GM21381 (cell line): ENCODE measurements around the gene KNTC1.
"Not testable (repeated sequence)": the region's sequence is repeated elsewhere in the genome, so short reads cannot be mapped to it uniquely, and the experiment has no call there.

ENCODE experiments used
- ATAC-seq: cut with Tn5 transposase; IDR thresholded peaks from one replicate; pipeline ENCODE4 v1.9.1; 2021; ENCODE audit warnings: mild to moderate bottlenecking, moderate library complexity; ENCODE audit not compliant: unreplicated experiment

Gene KNTC1

DNA sequence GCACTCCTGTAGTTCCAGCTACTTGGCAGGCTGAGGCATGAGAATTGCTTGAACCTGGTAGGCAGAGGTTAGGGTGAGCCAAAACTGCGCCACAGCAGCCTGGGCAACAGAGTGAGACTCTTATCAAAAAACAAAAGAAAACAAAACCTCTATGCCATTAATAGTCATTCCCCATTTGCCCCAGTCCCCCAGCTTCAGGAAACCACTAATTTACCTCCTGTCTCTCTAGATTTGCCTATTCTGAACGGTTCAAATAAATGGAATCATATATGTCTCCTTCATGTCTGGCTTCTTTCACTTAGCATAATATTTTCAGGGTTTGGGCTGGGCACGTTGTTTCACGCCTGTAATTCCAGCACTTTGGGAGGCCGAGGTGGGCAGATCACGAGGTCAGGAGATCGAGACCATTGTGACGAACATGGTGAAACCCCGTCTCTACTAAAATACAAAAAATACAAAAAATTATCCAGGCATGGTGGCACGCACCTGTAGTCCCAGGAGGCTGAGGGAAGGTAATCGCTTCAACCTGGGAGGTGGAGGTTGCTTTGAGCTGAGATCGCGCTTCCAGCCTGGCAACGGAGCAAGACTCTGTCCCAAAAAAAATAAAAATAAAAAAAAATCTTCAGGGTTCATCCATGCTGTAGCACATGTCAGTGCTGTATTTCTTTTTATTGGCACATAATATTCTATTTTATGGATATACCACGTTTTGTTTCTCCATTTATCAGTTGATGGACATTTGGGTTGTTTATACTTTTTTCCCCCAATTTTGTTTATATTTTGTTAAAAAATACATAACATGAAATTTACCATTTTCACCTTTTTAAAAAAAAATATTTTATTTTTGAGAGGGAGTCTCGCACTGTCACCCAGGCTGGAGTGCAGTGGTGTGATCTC lies 31.9 kb downstream of the KNTC1 start:
- no peak for ATAC-seq

DNA sequence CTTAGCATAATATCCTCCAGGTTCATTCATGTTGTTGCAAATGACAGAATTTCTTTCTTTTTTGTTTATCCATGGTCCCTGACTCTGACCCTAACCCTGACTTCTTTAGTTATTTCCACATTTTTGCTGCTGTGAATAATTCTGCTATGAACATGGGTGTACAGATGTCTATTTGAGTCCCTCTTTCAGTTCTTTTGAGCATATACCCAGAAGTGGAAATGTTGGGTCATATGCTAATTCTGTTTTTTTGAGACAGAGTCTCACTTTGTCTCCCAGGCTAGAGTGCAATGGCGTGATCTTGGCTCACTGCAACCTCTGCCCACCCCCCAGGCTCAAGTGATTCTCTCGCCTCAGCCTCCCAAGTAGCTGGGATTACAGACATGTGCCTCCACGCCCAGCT lies 33.1 kb downstream of the KNTC1 start:
- no peak for ATAC-seq

DNA sequence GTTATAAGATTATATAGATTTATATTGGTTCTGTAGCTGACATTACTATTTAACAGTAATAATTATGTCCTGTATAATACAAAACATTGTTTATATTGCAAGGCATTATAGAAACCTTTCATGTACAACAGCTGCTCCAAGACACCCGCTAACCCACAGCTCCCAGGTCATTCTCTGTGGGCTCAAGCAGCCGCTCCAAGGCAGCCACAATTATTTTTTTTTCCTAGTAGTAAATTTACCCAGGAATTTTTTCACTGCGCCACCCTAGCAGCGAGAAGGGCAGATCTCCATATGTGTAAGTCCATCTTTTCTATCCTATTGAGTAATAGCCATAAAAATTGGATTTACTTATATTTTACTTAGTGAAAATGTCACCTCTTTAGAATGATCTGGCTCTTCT lies 36.3 kb downstream of the KNTC1 start:
- ATAC-seq: no peak

DNA sequence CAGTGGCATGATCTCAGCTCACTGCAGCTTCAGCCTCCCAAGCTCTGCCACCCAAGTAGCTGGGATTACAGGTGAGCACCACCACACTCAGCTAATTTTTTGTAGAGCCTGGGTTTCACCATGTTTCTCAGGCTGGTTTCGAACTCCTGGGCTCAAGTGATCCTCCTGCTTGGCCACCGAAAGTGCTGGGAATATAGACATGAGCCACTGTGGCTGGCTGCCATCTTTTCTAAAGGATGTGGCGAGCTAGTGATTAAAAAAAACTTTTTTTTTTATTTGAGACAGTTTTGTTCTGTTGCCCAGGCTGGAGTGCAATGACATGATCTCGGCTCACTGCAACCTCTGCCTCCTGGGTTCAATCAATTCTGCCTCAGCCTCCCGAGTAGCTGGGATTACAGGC lies 39.8 kb downstream of the KNTC1 start:
- ATAC-seq: not testable (repeated sequence)

DNA sequence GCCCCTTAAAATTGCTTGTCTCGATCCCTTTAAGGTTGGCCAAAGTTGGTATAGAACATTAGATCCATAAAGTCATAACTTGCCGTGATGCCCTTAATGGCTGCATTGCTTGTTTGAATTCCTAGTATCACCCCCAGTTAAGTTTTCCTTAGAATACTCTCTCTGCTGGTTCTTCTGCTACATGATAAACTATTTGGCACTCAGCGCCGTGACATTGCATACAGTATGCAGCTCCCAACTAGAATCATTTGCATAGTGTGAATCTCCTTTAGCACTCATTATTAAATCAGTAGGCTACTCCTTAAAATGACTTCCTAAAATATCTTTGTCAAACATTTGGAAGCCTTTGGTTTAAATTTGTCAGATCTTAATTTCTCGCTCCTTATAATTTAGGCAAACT lies 42.2 kb downstream of the KNTC1 start:
- ATAC-seq: no peak

DNA sequence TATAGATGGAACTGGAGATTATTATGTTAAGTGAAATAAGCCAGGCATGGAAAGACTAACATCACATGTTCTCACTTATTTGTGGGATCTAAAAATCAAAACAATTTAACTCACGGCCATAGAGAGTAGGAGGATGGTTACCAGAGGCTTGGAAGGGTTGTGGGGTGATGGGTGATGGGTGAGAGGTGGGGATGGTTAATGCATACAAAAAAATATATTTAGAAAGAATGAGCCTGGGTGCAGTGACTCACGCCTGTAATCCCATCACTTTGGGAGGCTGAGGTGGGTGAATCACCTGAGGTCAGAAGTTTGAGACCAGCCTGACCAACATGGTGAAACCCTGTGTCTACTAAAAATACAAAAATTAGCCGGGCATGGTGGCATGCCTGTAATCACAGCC lies 43.0 kb downstream of the KNTC1 start:
- not testable (repeated sequence) for ATAC-seq

DNA sequence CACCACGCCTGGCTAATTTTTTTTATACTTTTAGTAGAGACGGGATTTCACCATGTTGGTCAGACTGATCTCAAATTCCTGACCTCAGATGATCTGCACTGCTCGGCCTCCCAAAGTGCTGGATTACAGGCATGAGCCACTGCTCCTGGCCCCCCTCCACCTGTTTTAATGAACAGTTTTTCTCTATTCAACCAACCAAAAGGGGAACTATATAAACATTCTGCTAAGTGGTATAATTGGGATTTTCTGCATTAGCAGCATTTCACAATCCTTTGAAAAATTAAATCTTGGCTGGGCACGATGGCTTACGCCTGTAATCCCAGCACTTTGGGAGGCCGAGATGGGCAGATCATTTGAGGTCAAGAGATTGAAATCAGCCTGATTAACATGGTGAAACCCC lies 44.8 kb downstream of the KNTC1 start:
- ATAC-seq: no peak

DNA sequence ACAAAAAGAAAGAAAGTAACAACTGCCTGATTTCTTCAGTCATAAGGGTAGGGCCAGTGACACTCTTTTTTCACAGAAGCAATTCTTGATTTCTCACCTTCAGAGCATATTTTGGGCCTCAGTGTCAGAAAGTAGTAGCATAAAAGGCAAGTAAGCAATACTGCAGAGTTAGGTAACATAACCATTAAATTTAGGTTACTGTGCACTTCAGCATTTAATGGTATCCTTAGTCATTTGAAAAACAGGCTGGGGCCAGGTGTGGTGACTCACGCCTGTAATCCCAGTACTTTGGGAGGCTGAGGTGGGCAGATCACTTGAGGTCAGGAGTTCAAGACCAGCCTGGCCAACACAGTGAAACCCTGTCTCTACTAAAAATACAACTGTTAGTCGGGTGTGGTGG lies 56.2 kb downstream of the KNTC1 start:
- not testable (repeated sequence) for ATAC-seq

DNA sequence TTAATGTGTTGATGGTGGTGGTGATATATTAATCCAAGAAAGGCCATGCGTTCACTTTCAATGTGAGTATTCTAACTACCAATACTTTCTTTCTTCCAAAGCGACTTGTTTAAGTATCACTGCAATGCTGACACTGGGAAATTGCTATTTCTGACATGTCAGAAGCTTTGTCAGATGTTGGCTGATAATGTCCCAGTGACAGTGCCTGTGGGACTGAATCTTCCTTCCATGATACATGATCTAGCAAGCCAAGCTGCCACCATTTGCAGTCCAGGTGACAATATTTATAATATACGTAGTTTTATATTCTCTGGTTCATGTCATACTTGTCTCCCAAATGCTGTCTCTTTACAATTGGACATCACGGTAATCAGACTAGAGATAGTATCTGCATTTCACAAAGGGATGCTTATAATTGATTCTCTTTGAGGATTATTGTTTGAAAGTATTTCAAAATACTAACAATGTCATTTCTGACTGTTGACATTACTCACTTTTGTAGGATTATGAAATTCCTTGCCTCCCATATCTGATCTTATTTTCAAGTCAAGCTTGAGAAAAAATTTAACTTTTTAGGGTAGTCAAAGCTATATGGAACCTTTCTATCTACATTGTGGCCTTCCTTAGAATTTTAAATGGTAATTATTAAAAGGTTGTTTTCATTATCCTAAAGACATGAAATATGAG lies 57.3 kb downstream of the KNTC1 start:
- no peak for ATAC-seq

DNA sequence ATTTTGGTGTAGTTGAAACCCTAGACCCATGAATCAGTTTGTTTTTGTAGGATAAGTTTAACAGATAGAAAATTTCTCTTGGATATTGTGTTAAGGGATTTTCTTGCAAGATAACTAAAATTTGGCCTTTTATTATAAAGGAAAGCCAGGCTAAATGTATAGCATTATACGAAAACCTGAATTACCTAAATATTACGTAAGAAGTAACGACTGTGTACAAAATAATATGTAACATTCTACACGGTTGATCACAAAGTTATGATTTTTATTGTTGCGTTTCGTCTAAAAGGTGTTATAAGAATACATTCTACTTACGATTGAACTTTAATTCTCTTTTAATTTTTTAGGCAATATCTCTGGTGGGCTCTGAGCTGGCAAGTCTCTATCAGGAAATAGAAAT lies 63.9 kb downstream of the KNTC1 start:
- ATAC-seq: no peak

DNA sequence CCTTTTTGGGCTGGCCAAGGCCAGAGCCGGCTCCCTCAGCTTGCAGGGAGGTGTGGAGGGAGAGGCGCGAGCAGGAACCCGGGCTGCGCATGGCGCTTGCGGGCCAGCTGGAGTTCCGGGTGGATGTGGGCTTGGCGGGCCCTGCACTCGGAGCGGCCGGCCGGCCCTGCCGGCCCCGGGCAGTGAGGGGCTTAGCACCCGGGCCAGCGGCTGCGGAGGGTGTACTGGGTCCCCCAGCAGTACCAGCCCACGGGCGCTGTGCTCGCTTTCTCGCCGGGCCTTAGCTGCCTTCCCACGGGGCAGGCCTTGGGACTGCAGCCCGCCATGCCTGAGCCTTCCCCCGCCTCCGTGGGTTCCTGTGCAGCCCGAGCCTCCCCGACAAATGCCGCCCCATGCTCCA lies 64.9 kb downstream of the KNTC1 start:
- ATAC-seq: not testable (repeated sequence)

DNA sequence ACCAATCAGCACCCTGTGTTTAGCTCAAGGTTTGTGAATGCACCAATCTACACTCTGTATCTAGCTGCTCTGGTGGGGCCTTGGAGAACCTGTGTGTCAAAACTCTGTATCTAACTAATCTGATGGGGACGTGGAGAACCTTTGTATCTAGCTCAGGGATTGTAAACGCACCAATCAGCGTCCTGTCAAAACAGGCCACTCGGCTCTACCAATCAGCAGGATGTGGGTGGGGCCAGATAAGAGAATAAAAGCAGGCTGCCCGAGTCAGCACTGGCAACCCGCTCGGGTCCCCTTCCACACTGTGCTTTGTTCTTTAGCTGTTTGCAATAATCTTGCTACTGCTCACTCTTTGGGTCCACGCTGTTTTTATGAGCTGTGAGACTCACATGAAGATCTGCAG lies 65.5 kb downstream of the KNTC1 start:
- ATAC-seq: not testable (repeated sequence)

DNA sequence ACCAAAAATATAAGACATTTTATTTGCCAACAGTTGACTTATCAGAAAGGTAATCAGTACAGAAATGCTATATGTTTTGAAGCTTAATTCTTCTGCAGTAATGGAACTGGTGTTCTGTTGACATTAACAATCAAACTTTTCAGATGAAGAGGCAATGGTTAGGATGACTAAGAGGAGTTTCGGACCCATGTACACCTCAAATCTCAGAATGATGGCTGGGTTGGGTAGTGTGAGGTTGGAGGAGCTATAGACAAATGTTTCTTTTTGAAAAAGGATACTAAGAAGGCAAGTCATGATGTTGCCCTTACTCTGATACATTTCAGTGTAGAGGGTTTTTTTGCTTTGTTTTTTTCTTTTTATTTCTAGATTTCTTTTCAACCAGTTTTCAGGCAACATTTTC lies 66.9 kb downstream of the KNTC1 start:
- no peak for ATAC-seq

DNA sequence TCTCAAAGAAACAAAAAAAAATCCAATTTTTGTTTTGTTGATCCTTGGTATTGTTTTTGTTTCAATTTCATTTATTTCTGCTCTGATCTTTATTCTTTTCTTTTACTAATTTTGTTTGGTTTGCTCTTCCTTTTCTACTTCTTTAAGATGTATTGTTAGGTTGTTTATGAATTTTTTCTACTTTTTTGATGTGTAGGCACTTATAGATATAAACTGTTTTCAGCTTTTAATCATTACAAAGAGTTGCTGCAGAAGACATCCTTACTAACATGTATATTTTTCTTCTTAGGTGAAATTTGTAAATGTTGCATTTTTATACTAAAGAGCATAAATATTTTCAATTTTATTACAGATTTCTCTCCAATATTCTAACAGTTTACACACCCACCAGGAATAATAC lies 69.8 kb downstream of the KNTC1 start:
- no peak for ATAC-seq

DNA sequence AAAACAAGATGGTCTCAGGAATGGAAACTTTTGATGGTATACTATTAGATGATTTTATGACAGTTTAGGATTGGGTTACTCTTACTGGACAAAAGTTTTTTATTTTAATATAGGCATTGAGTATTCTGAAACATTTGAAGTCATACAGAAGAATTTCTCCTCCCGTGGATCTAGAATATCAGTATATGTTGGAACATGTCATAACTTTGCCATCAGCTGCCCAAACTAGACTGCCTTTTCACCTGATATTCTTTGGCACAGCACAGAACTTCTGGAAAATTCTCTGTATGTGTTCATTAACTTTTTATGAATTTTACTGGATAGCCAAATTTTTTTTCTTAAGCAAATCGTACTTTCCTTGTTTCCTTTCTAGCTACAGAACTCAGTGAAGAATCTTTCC lies 75.4 kb downstream of the KNTC1 start:
- ATAC-seq: no peak

DNA sequence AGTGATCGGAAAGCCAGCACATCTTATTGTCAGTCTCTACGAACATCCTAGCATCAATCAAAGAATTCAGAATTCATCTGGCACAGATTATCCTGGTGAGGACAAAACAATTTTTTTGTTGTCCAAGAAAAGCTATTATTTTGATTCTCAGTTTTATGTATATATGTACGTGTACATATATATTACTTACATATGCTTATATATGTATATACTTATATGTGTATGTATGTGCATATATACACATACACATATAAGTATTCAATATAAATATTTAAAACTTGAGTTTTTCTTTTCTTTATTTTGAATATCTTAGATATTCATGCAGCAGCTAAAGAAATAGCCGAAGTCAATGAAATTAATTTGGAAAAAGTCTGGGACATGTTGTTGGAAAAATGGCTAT lies 77.9 kb downstream of the KNTC1 start:
- no peak for ATAC-seq

DNA sequence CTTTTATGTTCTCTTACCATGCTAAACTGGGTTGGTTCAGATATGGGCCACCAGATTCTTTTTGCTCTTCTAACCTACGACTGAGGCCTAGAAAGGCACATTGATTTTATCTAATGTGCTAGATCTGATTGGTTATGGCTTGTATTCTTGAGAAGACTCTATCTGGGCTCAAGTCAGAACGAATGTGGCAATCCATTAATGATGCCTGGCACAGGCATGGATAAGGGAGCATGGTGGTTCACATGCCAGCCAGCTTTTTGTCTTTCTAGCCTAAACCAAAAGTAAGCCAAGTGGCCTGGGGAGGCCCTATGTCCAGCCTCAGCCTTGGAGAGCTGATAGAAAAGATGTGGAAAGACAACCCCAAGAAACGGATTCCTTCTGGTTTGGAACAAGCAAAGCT lies 82.7 kb downstream of the KNTC1 start:
- ATAC-seq: no peak

DNA sequence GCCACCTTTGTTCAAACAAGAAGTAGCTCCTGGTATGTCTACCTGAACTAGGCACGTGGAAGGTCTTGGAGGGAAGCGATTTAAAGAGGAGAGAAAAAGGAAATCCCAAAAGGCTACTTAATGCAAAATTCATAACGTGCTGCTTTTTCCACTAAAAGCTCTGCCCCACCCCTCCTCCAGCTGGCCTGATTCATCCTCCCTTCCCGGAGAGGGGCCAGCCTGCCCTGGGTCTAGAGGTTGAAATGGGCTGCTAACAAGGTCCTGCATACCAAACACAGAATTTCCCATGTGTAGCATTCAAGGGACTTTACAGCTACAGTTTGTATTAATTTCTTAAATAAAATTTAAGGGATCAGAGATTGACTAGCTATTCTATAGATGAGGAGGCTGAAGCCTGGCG lies 83.2 kb downstream of the KNTC1 start:
- no peak for ATAC-seq

DNA sequence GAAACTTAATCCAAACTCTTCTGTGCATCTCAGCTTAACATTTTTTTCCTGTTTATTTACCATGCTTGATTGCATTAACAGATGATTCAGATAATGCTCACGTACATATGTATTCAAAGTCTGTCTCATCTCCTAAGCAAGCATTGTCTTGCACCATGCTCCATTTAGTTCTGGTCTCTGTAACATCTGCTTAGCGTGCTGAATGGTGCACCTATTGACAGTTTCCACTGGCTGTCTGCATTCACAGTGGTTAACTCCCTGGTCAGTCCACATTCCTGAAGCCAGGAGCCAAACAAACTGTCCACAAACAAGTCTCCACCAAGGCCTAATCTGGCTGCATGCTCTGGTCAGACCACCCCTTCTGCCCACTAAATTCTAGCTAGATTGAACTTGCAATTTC lies 83.9 kb downstream of the KNTC1 start:
- no peak for ATAC-seq

DNA sequence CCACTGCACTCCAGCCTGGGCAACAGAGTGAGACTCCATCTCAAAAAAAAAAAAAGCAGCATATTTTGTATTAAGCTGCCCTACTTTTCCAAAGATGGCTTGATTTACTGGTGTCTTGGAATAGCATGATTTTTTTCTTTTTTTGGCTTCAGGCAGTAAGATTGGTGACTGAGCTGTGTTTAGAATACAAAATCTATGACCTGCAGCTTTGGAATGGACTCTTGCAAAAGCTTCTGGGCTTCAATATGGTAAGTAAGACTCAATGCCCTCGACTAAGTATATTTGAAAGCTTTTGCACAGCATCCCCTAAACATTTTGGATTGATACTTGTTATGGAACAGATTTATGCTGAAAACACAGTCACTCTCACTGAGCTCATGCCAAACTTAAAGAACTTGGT lies 87.8 kb downstream of the KNTC1 start:
- no peak for ATAC-seq

DNA sequence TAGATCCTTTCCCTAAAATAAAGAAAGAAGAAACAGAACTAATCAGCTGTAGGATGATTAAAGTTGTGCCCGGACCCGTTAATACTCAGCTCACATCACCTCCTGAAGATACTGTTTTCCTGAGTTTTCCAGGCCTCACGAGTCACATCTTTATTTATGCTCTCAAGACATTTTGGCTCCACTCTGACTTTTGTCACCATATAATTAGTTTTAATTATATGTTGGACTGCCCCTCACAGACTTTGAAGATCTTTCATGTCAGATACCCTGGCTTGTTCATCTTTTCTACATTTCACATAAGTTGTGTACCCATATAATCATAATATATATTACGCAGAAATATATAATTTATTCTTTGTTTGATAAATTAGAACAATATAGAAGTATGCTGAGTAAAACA lies 88.7 kb downstream of the KNTC1 start:
- no peak for ATAC-seq

DNA sequence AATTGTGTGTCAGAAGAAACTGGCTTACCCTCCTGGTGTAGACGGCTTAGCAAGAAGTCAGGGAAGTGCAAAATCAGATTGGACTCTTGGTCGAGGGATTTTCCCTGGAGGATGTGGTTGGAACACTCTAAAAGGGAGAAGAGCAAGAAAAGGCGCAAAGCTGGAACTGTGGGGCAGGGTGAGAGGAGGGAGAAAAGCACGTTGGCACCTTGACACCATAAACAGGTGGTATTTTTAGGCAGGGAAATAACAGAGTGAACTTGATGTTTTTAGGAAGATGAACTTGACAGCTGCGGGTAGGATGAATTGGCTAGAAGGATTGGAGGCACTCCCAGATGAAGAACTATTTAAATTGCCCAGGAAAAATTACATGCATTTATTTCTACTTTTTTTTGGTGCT lies 108.4 kb downstream of the KNTC1 start:
- ATAC-seq: no peak
